BLaER1 treated with 17β-estradiol and CSF1 and Interleukin-3, amounts not matched to agents 10 nM and 100 nM (cell line): Measurements from ENCODE around the gene NLRP14.

Source experiments
- H3K27ac ChIP-seq, 11 experiments: shearing (Covaris generic); formaldehyde crosslinking; 2 replicates each; pipeline ENCODE4 v1.8.1; 2022
- H3K27me3 ChIP-seq, 11 experiments: shearing (Covaris generic); formaldehyde crosslinking; 2 replicates each; pipeline ENCODE4 v1.8.1; 2022
- H3K36me3 ChIP-seq, 11 experiments: shearing (Covaris generic); formaldehyde crosslinking; 2 replicates each; pipeline ENCODE4 v1.8.1; 2022
- H3K4me1 ChIP-seq, 10 experiments: shearing (Covaris generic); formaldehyde crosslinking; 2 replicates each; pipeline ENCODE4 v1.8.1; 2022
- H3K4me2 ChIP-seq, 11 experiments: shearing (Covaris generic); formaldehyde crosslinking; 2 replicates each; pipeline ENCODE4 v1.8.1; 2022
- H3K4me3 ChIP-seq, 10 experiments: shearing (Covaris generic); formaldehyde crosslinking; 2 replicates each; pipeline ENCODE4 v1.8.1; 2022
- H3K9ac ChIP-seq, 11 experiments: shearing (Covaris generic); formaldehyde crosslinking; 2 replicates each; pipeline ENCODE4 v1.8.1; 2022
- H3K9me3 ChIP-seq, 11 experiments: shearing (Covaris generic); formaldehyde crosslinking; replicated peaks in 1 of 11; 2 replicates each; pipeline ENCODE4 v1.8.1; 2022
- H4K20me1 ChIP-seq, 11 experiments: shearing (Covaris generic); formaldehyde crosslinking; 2 replicates each; pipeline ENCODE4 v1.8.1; 2022
- Cebpa-rat ChIP-seq, 11 experiments: shearing (Covaris generic); IDR thresholded peaks; 2 replicates each; pipeline ENCODE4 v1.8.1; 2022

The NLRP14 gene

GRCh38 chr11:7020183-7020917 lies at the start of gene NLRP14, which contains the start of gene ZNF214:
NLRP14 (plus strand) TSS chr11:7020479; CDS start chr11:7038587, 18,108 bp downstream.
ZNF214 (minus strand) TSS chr11:7020346; CDS start chr11:7002835, 17,511 bp downstream.
- no peak for TF ChIP-seq Cebpa-rat (IDR thresholded peaks at IDR 0.05)
- Histone ChIP-seq H3K4me3 (no peak within 1 kb of the TSS), H3K4me1 (no peaks in the 10 kb centered on the region), H3K27ac (no peak within 1 kb of the TSS), H3K9ac (no peak within 1 kb of the TSS), H3K9me3 (peaks cover 0 to 10% (median 0%) of the 10 kb centered on the region in 11 experiments; a peak in 6 of 22 replicates), H3K27me3 (no peaks in the 10 kb centered on the region), H3K36me3 (no peaks in the 10 kb centered on the region), H3K4me2 (no peak within 1 kb of the TSS), H4K20me1 (no peaks in the 10 kb centered on the region)

DNA sequence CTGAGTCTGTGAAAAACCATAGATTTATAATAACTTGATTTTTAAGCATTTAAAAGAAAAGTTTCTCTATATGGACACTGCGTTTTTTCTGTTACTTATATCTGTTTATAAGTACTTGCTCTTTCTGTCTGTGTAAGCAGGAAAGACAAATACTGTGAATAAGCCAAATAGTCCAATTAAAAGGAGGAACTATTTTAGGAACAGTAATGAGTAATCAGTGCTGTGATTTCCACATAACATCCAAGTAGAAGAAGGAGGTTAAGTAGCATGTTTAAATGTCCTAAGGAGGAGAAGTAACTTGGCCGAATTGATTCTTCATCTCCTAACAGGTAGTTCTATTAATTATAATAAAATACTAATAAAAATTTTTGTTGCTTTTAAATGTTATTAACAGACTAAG lies 40.9 kb upstream of the NLRP14 start:
- H3K4me1 ChIP-seq: peaks cover 0 to 12% (median 0%) of the 10 kb centered on the region in 10 experiments; a peak in 4 of 20 replicates
- H3K4me2 ChIP-seq: peak overlapping the region in 2 of 11 experiments; percentile 46 to 50; a peak in 3 of 22 replicates
- H3K36me3 ChIP-seq: no peaks in the 10 kb centered on the region
- no peak overlapping the region for H3K4me3 ChIP-seq
- H3K9me3 ChIP-seq: no peaks in the 10 kb centered on the region
- TF ChIP-seq Cebpa-rat (IDR thresholded peaks at IDR 0.05): no peak
- no peaks in the 10 kb centered on the region for H4K20me1 ChIP-seq
- H3K27ac ChIP-seq: no peak overlapping the region
- H3K9ac ChIP-seq: no peak overlapping the region
- H3K27me3 ChIP-seq: no peaks in the 10 kb centered on the region

DNA sequence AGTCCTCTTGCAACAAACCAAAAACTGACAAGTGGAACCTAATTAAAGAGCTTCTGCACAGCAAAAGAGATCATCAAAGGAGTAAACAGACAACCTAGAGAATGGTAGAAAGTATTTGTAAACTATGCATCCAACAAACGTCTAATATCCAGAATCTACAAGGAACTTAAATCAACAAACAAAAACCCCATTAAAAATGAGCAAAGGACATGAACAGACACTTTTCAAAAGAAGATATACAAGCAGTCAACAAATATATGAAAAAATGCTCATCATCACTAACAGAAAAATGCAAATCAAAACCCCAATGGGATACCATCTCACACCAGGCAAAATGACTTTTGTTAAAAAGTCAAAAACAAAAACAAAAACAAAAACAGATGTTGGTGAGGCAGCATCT lies 33.8 kb upstream of the NLRP14 start:
- Histone ChIP-seq H4K20me1 (no peaks in the 10 kb centered on the region), H3K36me3 (no peaks in the 10 kb centered on the region), H3K4me2 (no peak overlapping the region), H3K27me3 (no peaks in the 10 kb centered on the region), H3K9me3 (peaks cover 0 to 5% (median 0%) of the 10 kb centered on the region in 11 experiments; a peak in 3 of 22 replicates), H3K27ac (no peak overlapping the region), H3K4me3 (no peak overlapping the region), H3K9ac (no peak overlapping the region), H3K4me1 (peaks cover 0 to 9% (median 0%) of the 10 kb centered on the region in 10 experiments; a peak in 3 of 20 replicates)
- TF ChIP-seq Cebpa-rat (IDR thresholded peaks at IDR 0.05): no peak

DNA sequence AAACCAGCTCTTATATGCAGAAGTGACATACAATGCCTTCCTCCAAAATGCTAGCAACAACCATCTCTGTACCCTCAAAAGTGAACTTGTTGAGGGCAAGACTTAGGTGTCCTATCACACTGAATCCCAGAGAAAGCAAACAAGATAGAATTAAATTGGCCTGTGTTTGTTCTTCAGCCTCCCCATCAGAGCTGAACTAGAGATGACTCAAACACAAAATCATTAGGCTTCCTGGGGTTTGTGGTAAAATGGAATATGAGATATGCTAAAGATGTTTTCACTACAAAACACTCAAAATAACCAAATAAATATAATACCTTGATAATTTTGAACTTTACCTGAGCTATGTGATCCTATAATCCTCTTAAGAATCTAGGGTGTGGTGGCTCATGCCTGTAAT lies 31.8 kb upstream of the NLRP14 start:
- Histone ChIP-seq H3K27ac (no peak overlapping the region), H3K27me3 (no peaks in the 10 kb centered on the region), H3K4me3 (no peak overlapping the region), H4K20me1 (no peaks in the 10 kb centered on the region), H3K36me3 (no peaks in the 10 kb centered on the region), H3K4me1 (peaks cover 0 to 9% (median 0%) of the 10 kb centered on the region in 10 experiments; a peak in 3 of 20 replicates), H3K4me2 (no peak overlapping the region), H3K9ac (no peak overlapping the region), H3K9me3 (peaks cover 0 to 5% (median 0%) of the 10 kb centered on the region in 11 experiments; a peak in 3 of 22 replicates)
- TF ChIP-seq Cebpa-rat (IDR thresholded peaks at IDR 0.05): no peak

DNA sequence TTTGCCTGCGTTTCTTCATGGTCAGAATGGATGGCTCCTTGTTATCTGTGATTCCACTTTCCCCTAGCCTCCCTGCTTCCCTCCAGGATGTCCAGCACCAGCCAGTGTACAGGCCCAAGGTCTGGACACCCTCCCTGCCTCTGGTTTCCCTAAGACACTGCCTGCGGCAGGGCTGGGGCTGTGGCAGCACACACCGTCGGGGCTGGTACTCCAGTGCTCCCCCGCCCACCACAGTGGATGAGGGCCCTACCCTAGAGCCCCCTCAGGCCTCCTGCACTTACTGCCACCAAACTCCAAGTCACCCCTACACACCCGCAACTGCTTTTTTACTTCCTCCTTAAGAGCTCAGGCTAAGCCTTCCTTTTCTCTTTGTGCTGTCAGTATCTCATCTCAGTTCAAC lies 29.1 kb upstream of the NLRP14 start:
- Histone ChIP-seq H4K20me1 (no peaks in the 10 kb centered on the region), H3K27me3 (no peaks in the 10 kb centered on the region), H3K36me3 (no peaks in the 10 kb centered on the region), H3K4me3 (no peak overlapping the region), H3K27ac (no peak overlapping the region), H3K9me3 (peaks cover 0 to 5% (median 0%) of the 10 kb centered on the region in 11 experiments; a peak in 3 of 22 replicates), H3K4me1 (peaks cover 0 to 9% (median 0%) of the 10 kb centered on the region in 10 experiments; a peak in 3 of 20 replicates), H3K9ac (no peak overlapping the region), H3K4me2 (no peak overlapping the region)
- no peak for TF ChIP-seq Cebpa-rat (IDR thresholded peaks at IDR 0.05)

- no peak overlapping the region for H3K4me3 ChIP-seq
- peaks cover 0 to 9% (median 0%) of the 10 kb centered on the region in 10 experiments; a peak in 3 of 20 replicates for H3K4me1 ChIP-seq
- H3K9me3 ChIP-seq: no peaks in the 10 kb centered on the region; a peak in 1 of 22 replicates
- no peak overlapping the region for H3K27ac ChIP-seq
- H3K4me2 ChIP-seq: no peak overlapping the region
- H3K9ac ChIP-seq: no peak overlapping the region
- H3K27me3 ChIP-seq: no peaks in the 10 kb centered on the region
- H4K20me1 ChIP-seq: no peaks in the 10 kb centered on the region
- no peaks in the 10 kb centered on the region for H3K36me3 ChIP-seq
- TF ChIP-seq Cebpa-rat (IDR thresholded peaks at IDR 0.05): no peak
These were observed 28.3 kb upstream of the NLRP14 start for GRCh38 chr11:6992026-6992425.

GRCh38 chr11:6992457-6993417 lies 27.5 kb upstream of the NLRP14 start:
- Histone ChIP-seq H4K20me1 (no peaks in the 10 kb centered on the region), H3K27ac (no peak overlapping the region), H3K36me3 (no peaks in the 10 kb centered on the region), H3K4me2 (no peak overlapping the region), H3K4me1 (peaks cover 0 to 9% (median 0%) of the 10 kb centered on the region in 10 experiments; a peak in 3 of 20 replicates), H3K9me3 (no peaks in the 10 kb centered on the region), H3K27me3 (no peaks in the 10 kb centered on the region), H3K9ac (no peak overlapping the region), H3K4me3 (no peak overlapping the region)
- TF ChIP-seq Cebpa-rat (IDR thresholded peaks at IDR 0.05): no peak

DNA sequence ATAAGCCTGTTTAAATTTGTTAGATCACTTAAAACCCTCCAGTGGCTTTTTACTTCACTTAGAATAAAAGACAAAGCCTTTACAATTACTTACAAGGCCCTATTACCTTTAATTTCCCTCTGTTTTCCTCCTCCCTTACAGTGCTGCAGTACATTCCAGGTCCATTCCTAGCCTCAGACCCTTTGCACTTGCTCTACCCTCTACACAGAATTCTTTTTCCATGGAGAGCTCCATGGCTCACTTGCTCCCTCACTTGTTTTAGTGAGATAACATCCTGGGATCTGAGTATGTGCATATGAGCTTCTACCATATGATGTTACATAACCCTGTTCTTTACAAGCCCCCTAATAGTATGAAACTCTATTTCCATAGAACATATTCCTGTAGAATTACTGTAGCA lies 24.6 kb upstream of the NLRP14 start:
- no peak overlapping the region for H3K27ac ChIP-seq
- H3K36me3 ChIP-seq: no peaks in the 10 kb centered on the region
- TF ChIP-seq Cebpa-rat (IDR thresholded peaks at IDR 0.05): no peak
- H3K27me3 ChIP-seq: no peaks in the 10 kb centered on the region
- no peak overlapping the region for H3K4me3 ChIP-seq
- no peaks in the 10 kb centered on the region for H3K9me3 ChIP-seq
- H4K20me1 ChIP-seq: no peaks in the 10 kb centered on the region
- no peaks in the 10 kb centered on the region for H3K4me1 ChIP-seq
- no peak overlapping the region for H3K9ac ChIP-seq
- H3K4me2 ChIP-seq: no peak overlapping the region

DNA sequence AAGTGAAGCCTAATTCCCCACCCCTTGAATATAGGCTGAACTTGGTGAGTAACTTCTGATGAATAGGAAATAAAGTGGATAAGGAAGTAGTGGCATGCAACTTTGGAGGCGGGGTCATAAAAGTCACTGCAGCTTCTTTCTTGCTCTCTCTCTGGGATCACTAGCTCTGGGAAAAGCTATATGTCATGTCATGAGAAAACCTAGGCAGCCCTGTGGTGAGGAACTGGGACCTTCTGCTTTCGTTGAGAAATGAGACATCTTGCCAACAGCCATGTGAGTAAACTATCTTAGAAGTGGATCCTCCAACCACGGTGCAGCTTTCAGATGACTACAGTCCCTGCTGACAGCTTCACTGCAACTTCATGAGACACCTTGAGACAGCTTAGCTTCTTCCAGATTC lies 15.8 kb upstream of the NLRP14 start:
- no peak overlapping the region for H3K9ac ChIP-seq
- H3K9me3 ChIP-seq: no peaks in the 10 kb centered on the region
- H3K27ac ChIP-seq: no peak overlapping the region
- TF ChIP-seq Cebpa-rat (IDR thresholded peaks at IDR 0.05): no peak
- peaks cover 0 to 8% (median 0%) of the 10 kb centered on the region in 10 experiments; a peak in 3 of 20 replicates for H3K4me1 ChIP-seq
- H4K20me1 ChIP-seq: no peaks in the 10 kb centered on the region
- peak overlapping the region in 2 of 11 experiments; percentile 32 to 46; a peak in 2 of 22 replicates for H3K4me2 ChIP-seq
- H3K4me3 ChIP-seq: no peak overlapping the region
- H3K27me3 ChIP-seq: no peaks in the 10 kb centered on the region
- no peaks in the 10 kb centered on the region for H3K36me3 ChIP-seq
